HepG2 (cell line): ENCODE results near the gene HTR2A. TPM values are rescaled to one million over a fixed set of nuclear protein-coding genes. Genes with fewer than 3 reads are reported as not detected.

ENCODE experiments used
- ATAC-seq: fragments of 200-7000 bp; cut with Tn5 transposase; 3 replicates; pipeline ENCODE4 v1.9.1; 2020; ENCODE audit warnings: mild to moderate bottlenecking, moderate library complexity
- BruUV-seq: library from RNA; stranded (reverse); fragments of 400-500 nt; replicated peaks from 2 replicates; lab custom pipeline; 2021; lab: Mats Ljungman, UMichigan
- CTCF ChIA-PET: fragments of 300-600 bp; formaldehyde crosslinking; extraction: SDS; loops from one replicate; lab custom pipeline; 2021; ENCODE audit warnings: low total read pairs, inconsistent platforms, low intra/inter-chr PET ratio; lab: Yijun Ruan, JAX
- POLR2A ChIA-PET: fragments of 350-600 bp; sonication (Branson Sonifier 250); formaldehyde crosslinking; loops from one replicate; lab custom pipeline; 2020; ENCODE audit warnings: antibody characterized with exemption, inconsistent platforms; lab: Yijun Ruan, JAX
- DNase-seq: peaks from one replicate; pipeline ENCODE4 v3.0.0-alpha.2; 2015; ENCODE audit warnings: low spot score
- FAIRE-seq: peaks from 3 replicates; lab custom pipeline; 2011; peaks lifted over from hg19 to GRCh38; lab: Jason Lieb, UNC
- H2AFZ ChIP-seq: one replicate; pipeline ENCODE4 v1.6.1; 2011; ENCODE audit warnings: low read length, inconsistent platforms
- H3K27ac ChIP-seq: fragments of 300-600 bp; 3 replicates; pipeline ENCODE4 v1.8.0; 2011; ENCODE audit warnings: mixed run types, mild to moderate bottlenecking, mixed read lengths, low read length, inconsistent platforms; ENCODE audit not compliant: insufficient read depth; ENCODE audit errors: extremely low read length
- H3K27me3 ChIP-seq, 2 experiments: fragments of 200-600 bp in 1 of 2; 2 replicates in 1 of 2; 3 replicates in 1 of 2; pipeline versions ENCODE4 v1.6.0 to v1.8.0; 2011; ENCODE audit warnings: low read length in 2 of 2, mild to moderate bottlenecking in 2 of 2, moderate library complexity in 2 of 2, inconsistent platforms in 1 of 2; ENCODE audit not compliant: insufficient read depth in 2 of 2, control insufficient read depth in 1 of 2
- H3K36me3 ChIP-seq, 2 experiments: fragments of 200-600 bp in 1 of 2; replicated peaks in 1 of 2; 2 replicates in 1 of 2; 3 replicates in 1 of 2; pipeline versions ENCODE4 v1.5.1 to v1.8.0; 2011; ENCODE audit warnings: low read length in 2 of 2, inconsistent platforms in 1 of 2; ENCODE audit not compliant: insufficient read depth in 2 of 2, control insufficient read depth in 1 of 2
- H3K4me1 ChIP-seq: 2 replicates; pipeline ENCODE4 v1.5.1; 2012; ENCODE audit warnings: low read length, inconsistent platforms; ENCODE audit not compliant: insufficient read depth
- H3K4me2 ChIP-seq: 2 replicates; pipeline ENCODE4 v1.6.0; 2011; ENCODE audit warnings: low read depth, low read length, inconsistent platforms
- H3K4me3 ChIP-seq, 3 experiments: fragments of 200-600 bp in 1 of 3; sonication (generic), shearing (Covaris generic) in 1 of 3; replicated peaks in 1 of 3; 2 replicates each; pipeline ENCODE4 v1.5.1; 2011 to 2016; ENCODE audit warnings: low read length in 3 of 3, inconsistent platforms in 2 of 3, low read depth in 2 of 3, mild to moderate bottlenecking in 2 of 3, control low read depth in 1 of 3, mixed read lengths in 1 of 3; ENCODE audit not compliant: insufficient read depth in 1 of 3
- H3K79me2 ChIP-seq: one replicate; pipeline ENCODE4 v1.6.1; 2011; ENCODE audit warnings: low read length, inconsistent platforms; ENCODE audit not compliant: insufficient read depth
- H3K9ac ChIP-seq: 2 replicates; pipeline ENCODE4 v1.6.0; 2011; ENCODE audit warnings: mild to moderate bottlenecking, low read depth, low read length, inconsistent platforms; ENCODE audit not compliant: insufficient read depth
- H3K9me3 ChIP-seq: 2 replicates; pipeline ENCODE4 v1.5.1; 2012; ENCODE audit warnings: mild to moderate bottlenecking, low read length
- H4K20me1 ChIP-seq: 2 replicates; pipeline ENCODE4 v1.6.0; 2011; ENCODE audit warnings: inconsistent platforms, mild to moderate bottlenecking, low read length, moderate library complexity; ENCODE audit not compliant: insufficient read depth
- ATF6 ChIP-seq: sonication (generic); formaldehyde crosslinking; conservative IDR thresholded peaks from 2 replicates; pipeline ENCODE4 v1.4.0; 2020; ENCODE audit warnings: missing genetic modification reagents
- BCLAF1 ChIP-seq: fragments of 450-650 bp; IDR thresholded peaks from 2 replicates; pipeline ENCODE4 v1.6.1; 2017; ENCODE audit warnings: mild to moderate bottlenecking
- HNF1B ChIP-seq: sonication (generic); formaldehyde crosslinking; IDR thresholded peaks from 2 replicates; pipeline ENCODE4 v1.5.1; 2020; ENCODE audit warnings: mild to moderate bottlenecking, moderate library complexity, missing genetic modification reagents
- IKZF1 ChIP-seq: fragments of 450-650 bp; IDR thresholded peaks from 2 replicates; pipeline ENCODE4 v1.7.1; 2016
- ZBTB44 ChIP-seq: sonication (generic); formaldehyde crosslinking; IDR thresholded peaks from 2 replicates; pipeline ENCODE4 v1.4.0; 2020; ENCODE audit warnings: missing genetic modification reagents
- ZNF12 ChIP-seq: sonication (generic); formaldehyde crosslinking; IDR thresholded peaks from 2 replicates; pipeline ENCODE4 v1.5.0; 2020; ENCODE audit warnings: missing genetic modification reagents
- ZNF747 ChIP-seq: sonication (generic); formaldehyde crosslinking; IDR thresholded peaks from 2 replicates; pipeline ENCODE4 v1.8.1; 2023; ENCODE audit warnings: missing genetic modification reagents, mild to moderate bottlenecking, borderline replicate concordance
- WGBS: methylation state at CpG from one replicate; pipeline ENCODE4 v1.1.6; 2017; ENCODE audit warnings: low lambda C conversion rate; 5-methylcytosine and 5-hydroxymethylcytosine counted together
- in situ Hi-C: cut with HindIII; loops from 2 replicates; pipeline ENCODE4 v1.10.0; 2017; ENCODE audit warnings: low pct_unique_long_range_greater_than_20kb; ENCODE audit not compliant: extremely low pct_ligation_motif_present
- intact Hi-C: fragments of 100-400 bp; cut with micrococcal nuclease; formaldehyde crosslinking; loops from one replicate; pipeline ENCODE4 v1.10.0; 2022; ENCODE audit not compliant: unreplicated experiment
- polyA plus RNA-seq, 8 experiments: library from polyadenylated mRNA; depleted of rRNA in 3 of 8; stranded (reverse) in 7 of 8; unstranded in 1 of 8; fragments of >200 nt; fragmentation: Illumina TruSeq in 4 of 8; extraction: Trizol in 4 of 8; gene quantifications; 2 replicates each; pipeline versions ENCODE4 v1.2.1 to v1.2.3, GENCODE V29; 2011 to 2016; ENCODE audit warnings: low read depth in 4 of 8, missing spikeins in 1 of 8, mixed read lengths in 1 of 8; ENCODE audit not compliant: insufficient read depth in 1 of 8
- total RNA-seq, 5 experiments: library from RNA; depleted of rRNA; stranded (reverse); fragments of >200 nt; fragmentation: Illumina TruSeq; extraction: Trizol; gene quantifications; 2 replicates each; pipeline ENCODE4 v1.2.3, GENCODE V29; 2016; ENCODE audit warnings: low read depth in 1 of 5

HTR2A gene
- total and polyA plus RNA-seq, 2 of the 13 experiments (the other 11 are each of a cell fraction or from before 2014, with no cell fraction given): not detected

- peak; percentile 54; the same call in 1 of the 2 replicates for TF ChIP-seq ZNF12
These were observed 97.7 kb downstream of the HTR2A start (continued) for GRCh38 chr13:46799139-46799538.

- peak; percentile 36 for DNase-seq
- intact Hi-C loops: loop anchor here (5.0 kb wide), 1 partner anchor 245 kb away; the partner anchor contains the start of gene LRCH1
- Histone ChIP-seq H3K9me3 (no peaks in the 10 kb centered on the region), H3K27me3 (no peaks in the 10 kb centered on the region; a peak in 1 of 5 replicates), H3K79me2 (peaks cover 23% of the 10 kb centered on the region), H3K9ac (peak overlapping the region; percentile 92), H3K4me1 (peaks cover 63% of the 10 kb centered on the region), H3K4me2 (peak overlapping the region; percentile 80), H3K4me3 (peak overlapping the region; percentile 50 to 95 (median 85)), H3K36me3 (no peaks in the 10 kb centered on the region), H2AFZ (peak overlapping the region; percentile 91), H3K27ac (peak overlapping the region; percentile 94), H4K20me1 (no peaks in the 10 kb centered on the region)
- WGBS: 4% methylated on average over 7 of the region's 9 CpGs
- no peak for FAIRE-seq
- BruUV-seq: TSS peak; percentile 95
- in situ Hi-C loops: no loop called here
- ATAC-seq: peak; percentile 44
- CTCF ChIA-PET: no interaction called here
- POLR2A ChIA-PET: interaction anchor here (0.8 to 1.4 kb wide), 4 partner anchors 13 to 132 kb away, joined by 3 to 4 read pairs (median 3); no protein-coding TSS in a partner anchor
- TF ChIP-seq ATF6 (no peak), BCLAF1 (no peak), ZNF747 (CRISPR knock-in tag) (0 out of 2 replicates have a peak, but pooled peaks have one; percentile 4), HNF1B (no peak), IKZF1 (no peak), ZBTB44 (no peak)
These were observed 99.2 kb downstream of the HTR2A start for GRCh38 chr13:46797501-46798237.
